Upper lobe of left lung (tissue), 4 donors: ENCODE measurements around the gene SAA2.

Experiments used
- CTCF ChIP-seq, 6 experiments: fragments of 450-650 bp in 4 of 6; fragments of 200-600 bp in 2 of 6; sonication (generic) in 2 of 6; IDR thresholded peaks; one replicate each; pipeline ENCODE4 v1.5.1; 2016 to 2019; ENCODE audit warnings: antibody characterized with exemption in 6 of 6
- POLR2AphosphoS5 ChIP-seq, 2 donors: sonication (generic); formaldehyde crosslinking; IDR thresholded peaks; one replicate each; pipeline ENCODE4 v1.5.1; 2017; ENCODE audit warnings: antibody characterized with exemption in 2 of 2

- no peak for TF ChIP-seq CTCF (IDR thresholded peaks at IDR 0.05)
- TF ChIP-seq POLR2AphosphoS5 (IDR thresholded peaks at IDR 0.05): no peak
Measured at GRCh38 chr11:18271206-18271605, 22.7 kb upstream of the SAA2 start.
